ENCODE data around the gene LRMDA. TPM values are rescaled to one million over a fixed set of nuclear protein-coding genes. Genes with fewer than 3 reads are reported as not detected.
A peak's percentile ranks its signal among the peaks of the same experiment; 100 is the strongest.

Gene LRMDA
- total and polyA plus RNA-seq, 3 experiments from 2014 or later: not detected

DNA sequence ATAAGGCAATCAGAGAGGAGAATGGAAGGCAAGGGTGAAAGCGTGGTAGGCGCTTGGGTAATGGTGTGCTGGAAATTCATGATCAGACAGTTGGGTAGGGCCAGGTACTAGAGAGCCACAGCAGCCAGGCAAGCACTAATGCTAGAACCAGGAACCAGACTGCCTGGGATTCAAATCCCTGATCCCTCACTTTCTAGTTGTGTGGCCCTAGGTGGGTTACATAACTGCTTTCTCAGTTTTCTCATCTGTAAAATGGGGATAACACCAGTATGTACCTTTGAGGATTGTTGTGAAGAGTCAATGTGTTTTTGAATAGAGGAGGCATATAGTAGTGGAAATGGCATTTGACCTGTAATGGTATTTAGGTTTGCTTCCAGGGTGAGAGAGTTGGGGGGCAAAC lies 225.9 kb downstream of the LRMDA start:
- H3K36me3 Mint-ChIP-seq: no peaks in the 10 kb centered on the region
- CTCF ChIA-PET: no interaction called here

DNA sequence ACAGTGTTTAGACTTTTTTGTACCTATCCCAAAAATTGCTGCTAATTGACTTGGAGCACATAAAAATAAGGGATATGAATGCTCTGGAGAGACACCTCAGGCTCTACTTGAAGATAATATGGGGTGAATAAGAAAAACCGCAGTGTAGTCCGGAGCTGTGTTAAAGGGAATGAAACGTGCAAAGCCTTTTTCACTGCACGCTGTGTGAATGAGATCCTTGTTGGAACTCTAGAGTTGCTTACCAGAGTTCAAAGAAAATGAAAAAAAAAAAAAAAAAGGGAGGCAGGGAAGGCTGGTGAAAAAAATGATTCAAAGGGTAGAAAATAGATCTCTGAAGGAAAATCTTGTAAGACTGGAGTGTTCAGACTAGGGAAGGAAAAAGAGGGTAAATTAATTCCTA lies 226.6 kb downstream of the LRMDA start:
- no peak overlapping the region for H3K4me3 ChIP-seq (ENCODE audit: low read length)
- no peaks in the 10 kb centered on the region for H3K36me3 ChIP-seq (ENCODE audit: insufficient read depth, low read length)
- H3K9me3 ChIP-seq (ENCODE audit: low read length): no peaks in the 10 kb centered on the region
- H3K27me3 Mint-ChIP-seq: peaks cover 6 to 8% of the 10 kb centered on the region in 2 donors
- no peaks in the 10 kb centered on the region for H3K4me1 Mint-ChIP-seq
- no peaks in the 10 kb centered on the region for H3K36me3 Mint-ChIP-seq
- peak overlapping the region in 1 of 7 donors; percentile 11 for H3K4me3 Mint-ChIP-seq
- POLR2A ChIA-PET: no interaction called here
- H3K4me1 ChIP-seq (ENCODE audit: insufficient read depth, low read length): no peaks in the 10 kb centered on the region
- no peak overlapping the region for H3K27ac Mint-ChIP-seq
- H3K27ac ChIP-seq (ENCODE audit: low read depth, low read length): no peak overlapping the region
- DNase-seq: no peak
- H3K9me3 Mint-ChIP-seq: peaks cover 0 to 2% (median 0%) of the 10 kb centered on the region in 5 donors
- H3K27me3 ChIP-seq (ENCODE audit: insufficient read depth, low read length, poor library complexity, severe bottlenecking): no peaks in the 10 kb centered on the region
- CTCF ChIA-PET: no interaction called here

More for the DNA sequence above, 225.9 kb downstream of the LRMDA start:
- Mint-ChIP-seq H3K4me1 (no peaks in the 10 kb centered on the region), H3K27ac (no peak overlapping the region), H3K27me3 (peaks cover 6 to 8% of the 10 kb centered on the region in 2 donors), H3K9me3 (peaks cover 0 to 4% (median 0%) of the 10 kb centered on the region in 5 donors), H3K4me3 (no peak overlapping the region)
- Histone ChIP-seq H3K4me3 (ENCODE audit: low read length) (no peak overlapping the region), H3K27me3 (ENCODE audit: insufficient read depth, low read length, poor library complexity, severe bottlenecking) (no peaks in the 10 kb centered on the region), H3K4me1 (ENCODE audit: insufficient read depth, low read length) (no peaks in the 10 kb centered on the region), H3K36me3 (ENCODE audit: insufficient read depth, low read length) (no peaks in the 10 kb centered on the region), H3K27ac (ENCODE audit: low read depth, low read length) (no peak overlapping the region), H3K9me3 (ENCODE audit: low read length) (no peaks in the 10 kb centered on the region)
- no peak for DNase-seq
- POLR2A ChIA-PET: no interaction called here

GRCh38 chr10:75658496-75658895 lies 227.1 kb downstream of the LRMDA start:
- CTCF ChIA-PET: no interaction called here
- H3K27ac Mint-ChIP-seq: no peak overlapping the region
- POLR2A ChIA-PET: no interaction called here
- H3K27me3 Mint-ChIP-seq: peaks cover 6 to 8% of the 10 kb centered on the region in 2 donors
- H3K36me3 Mint-ChIP-seq: no peaks in the 10 kb centered on the region
- Histone ChIP-seq H3K36me3 (ENCODE audit: insufficient read depth, low read length) (no peaks in the 10 kb centered on the region), H3K4me1 (ENCODE audit: insufficient read depth, low read length) (no peaks in the 10 kb centered on the region), H3K4me3 (ENCODE audit: low read length) (no peak overlapping the region), H3K27ac (ENCODE audit: low read depth, low read length) (no peak overlapping the region), H3K27me3 (ENCODE audit: insufficient read depth, low read length, poor library complexity, severe bottlenecking) (no peaks in the 10 kb centered on the region), H3K9me3 (ENCODE audit: low read length) (no peaks in the 10 kb centered on the region)
- peak overlapping the region in 1 of 7 donors; percentile 11 for H3K4me3 Mint-ChIP-seq
- H3K9me3 Mint-ChIP-seq: peaks cover 0 to 2% (median 0%) of the 10 kb centered on the region in 5 donors
- DNase-seq: no peak
- no peaks in the 10 kb centered on the region for H3K4me1 Mint-ChIP-seq

DNA sequence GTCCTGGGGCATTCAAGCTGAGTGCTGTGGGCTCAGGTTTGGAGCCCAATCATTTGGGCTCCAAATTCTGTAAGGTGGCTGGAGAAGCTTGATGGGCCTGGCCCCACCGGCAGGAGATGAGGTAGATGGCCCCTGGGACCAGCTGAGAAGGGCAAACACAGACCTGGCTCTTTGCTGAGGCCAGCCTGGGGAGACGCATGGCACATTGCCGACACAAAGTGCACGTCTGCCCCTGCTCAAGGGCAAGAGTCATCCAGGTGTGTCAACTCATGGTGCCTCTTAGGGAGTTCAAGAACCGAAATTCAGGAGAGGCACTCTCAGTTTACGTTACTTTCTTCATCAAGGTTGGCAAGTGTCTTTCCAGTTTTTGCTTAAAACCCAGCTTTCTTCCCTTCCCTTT lies 227.5 kb downstream of the LRMDA start:
- Mint-ChIP-seq H3K36me3 (no peaks in the 10 kb centered on the region), H3K4me1 (no peaks in the 10 kb centered on the region), H3K27ac (no peak overlapping the region), H3K4me3 (no peak overlapping the region), H3K9me3 (peaks cover 0 to 2% (median 0%) of the 10 kb centered on the region in 5 donors), H3K27me3 (peaks cover 6 to 8% of the 10 kb centered on the region in 2 donors)
- CTCF ChIA-PET: no interaction called here
- Histone ChIP-seq H3K4me1 (ENCODE audit: insufficient read depth, low read length) (no peaks in the 10 kb centered on the region), H3K36me3 (ENCODE audit: insufficient read depth, low read length) (no peaks in the 10 kb centered on the region), H3K27ac (ENCODE audit: low read depth, low read length) (no peak overlapping the region), H3K27me3 (ENCODE audit: insufficient read depth, low read length, poor library complexity, severe bottlenecking) (no peaks in the 10 kb centered on the region), H3K4me3 (ENCODE audit: low read length) (no peak overlapping the region), H3K9me3 (ENCODE audit: low read length) (no peaks in the 10 kb centered on the region)
- no peak for DNase-seq
- POLR2A ChIA-PET: no interaction called here

DNA sequence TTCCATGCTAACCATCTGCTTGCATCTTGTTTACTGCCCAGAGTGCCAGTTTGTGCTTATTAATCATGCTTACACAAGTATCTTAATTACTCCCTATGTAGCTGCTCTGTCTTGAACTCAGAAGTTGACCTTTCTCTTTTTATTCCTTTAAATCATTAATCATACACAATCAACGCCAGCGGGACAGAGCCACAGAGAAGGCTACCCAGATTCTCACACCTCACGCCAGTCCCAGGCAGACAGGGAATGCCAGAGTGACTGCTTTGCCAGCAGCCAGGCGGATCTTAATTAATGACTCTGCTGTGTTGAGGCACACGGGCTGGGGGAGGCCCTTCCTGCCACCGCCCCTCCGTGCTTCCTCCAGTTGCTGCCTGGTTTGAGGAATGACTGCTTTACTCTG lies 229.4 kb downstream of the LRMDA start:
- POLR2A ChIA-PET: no interaction called here
- H3K4me1 ChIP-seq (ENCODE audit: insufficient read depth, low read length): no peaks in the 10 kb centered on the region
- H3K27ac ChIP-seq (ENCODE audit: low read depth, low read length): no peak overlapping the region

DNA sequence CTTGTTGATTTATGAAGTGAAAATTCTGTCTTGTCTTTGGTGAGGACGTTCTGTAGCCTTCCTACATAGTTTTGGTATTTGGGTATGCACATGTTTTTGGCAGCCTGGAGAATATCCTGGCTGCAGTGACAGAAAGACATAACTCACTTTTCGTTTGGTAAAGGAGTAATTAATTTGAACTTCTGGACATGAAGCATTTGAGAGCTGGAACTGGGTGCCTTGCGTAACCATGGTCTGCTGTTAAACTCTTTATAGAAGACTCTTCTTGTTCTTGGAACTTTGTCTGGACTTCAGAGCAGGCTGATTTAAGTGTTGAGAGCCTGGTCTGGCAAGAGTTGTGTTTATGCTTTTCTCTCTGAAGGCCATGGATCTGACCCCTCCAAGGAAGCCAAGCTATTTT lies 231.3 kb downstream of the LRMDA start:
- POLR2A ChIA-PET: no interaction called here

More for the DNA sequence above, 229.4 kb downstream of the LRMDA start:
- Mint-ChIP-seq H3K9me3 (peaks cover 0 to 1% (median 0%) of the 10 kb centered on the region in 5 donors), H3K27ac (no peak overlapping the region), H3K4me1 (no peaks in the 10 kb centered on the region), H3K27me3 (peaks cover 6 to 8% of the 10 kb centered on the region in 2 donors), H3K4me3 (no peak overlapping the region), H3K36me3 (no peaks in the 10 kb centered on the region)
- DNase-seq: no peak
- CTCF ChIA-PET: no interaction called here
- Histone ChIP-seq H3K4me3 (ENCODE audit: low read length) (no peak overlapping the region), H3K9me3 (ENCODE audit: low read length) (no peaks in the 10 kb centered on the region), H3K27me3 (ENCODE audit: insufficient read depth, low read length, poor library complexity, severe bottlenecking) (no peaks in the 10 kb centered on the region), H3K36me3 (ENCODE audit: insufficient read depth, low read length) (no peaks in the 10 kb centered on the region)

DNA sequence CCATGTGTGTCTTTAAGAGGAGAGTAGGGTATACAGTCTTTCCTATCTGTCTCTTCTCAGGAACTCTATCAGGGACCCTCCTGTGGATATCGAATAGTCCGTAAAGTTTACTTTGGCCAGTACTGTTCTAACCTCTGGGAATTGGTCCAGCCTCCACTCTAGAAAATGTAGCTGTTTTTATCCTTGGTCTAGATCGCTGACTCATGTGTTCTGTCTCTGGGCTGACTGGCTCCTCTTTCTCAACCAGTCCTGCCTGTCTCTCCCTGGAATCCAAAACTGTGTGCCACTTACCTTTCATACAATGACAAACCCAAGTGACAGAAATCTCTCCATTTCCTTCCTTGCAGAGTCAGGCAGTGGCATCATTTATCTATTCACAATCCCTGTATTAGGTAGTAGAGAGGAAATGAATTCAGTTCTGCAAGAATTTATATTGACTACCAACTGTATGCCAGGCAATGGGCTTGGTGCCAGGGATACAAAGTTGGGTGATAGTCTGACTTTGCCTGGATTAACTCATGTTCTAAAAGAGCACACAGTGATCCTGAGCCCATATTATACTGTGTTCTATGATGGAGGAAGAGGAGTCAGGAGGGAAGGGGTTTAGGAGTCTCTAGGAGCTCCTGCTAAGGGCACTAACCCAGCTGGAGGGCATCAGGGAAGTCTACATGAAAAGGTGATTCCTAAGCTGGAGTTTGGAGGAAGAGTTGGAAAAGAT lies 232.7 kb downstream of the LRMDA start:
- no peaks in the 10 kb centered on the region for H3K27me3 ChIP-seq (ENCODE audit: insufficient read depth, low read length, poor library complexity, severe bottlenecking)
- no peaks in the 10 kb centered on the region for H3K9me3 ChIP-seq (ENCODE audit: low read length)
- DNase-seq: no peak
- H3K27me3 Mint-ChIP-seq: peaks cover 0 to 8% of the 10 kb centered on the region in 2 donors
- no peak overlapping the region for H3K4me3 ChIP-seq (ENCODE audit: low read length)
- no peaks in the 10 kb centered on the region for H3K4me1 ChIP-seq (ENCODE audit: insufficient read depth, low read length)
- H3K4me3 Mint-ChIP-seq: no peak overlapping the region
- peak overlapping the region in 1 of 8 donors; percentile 5 for H3K27ac Mint-ChIP-seq
- H3K36me3 ChIP-seq (ENCODE audit: insufficient read depth, low read length): no peaks in the 10 kb centered on the region
- ChIA-PET CTCF (no interaction called here), POLR2A (no interaction called here)
- H3K4me1 Mint-ChIP-seq: no peaks in the 10 kb centered on the region
- H3K9me3 Mint-ChIP-seq: no peaks in the 10 kb centered on the region
- no peak overlapping the region for H3K27ac ChIP-seq (ENCODE audit: low read depth, low read length)
- H3K36me3 Mint-ChIP-seq: no peaks in the 10 kb centered on the region

More for the DNA sequence above, 231.3 kb downstream of the LRMDA start:
- no peaks in the 10 kb centered on the region for H3K9me3 Mint-ChIP-seq
- H3K27me3 Mint-ChIP-seq: peaks cover 0 to 8% of the 10 kb centered on the region in 2 donors
- H3K36me3 Mint-ChIP-seq: no peaks in the 10 kb centered on the region
- no peak overlapping the region for H3K4me3 ChIP-seq (ENCODE audit: low read length)
- H3K4me3 Mint-ChIP-seq: no peak overlapping the region
- CTCF ChIA-PET: interaction anchor here (0.6 kb wide), 1 partner anchor 37 kb away, joined by 3 read pairs; no protein-coding TSS in a partner anchor
- H3K9me3 ChIP-seq (ENCODE audit: low read length): no peaks in the 10 kb centered on the region
- no peaks in the 10 kb centered on the region for H3K4me1 ChIP-seq (ENCODE audit: insufficient read depth, low read length)
- H3K4me1 Mint-ChIP-seq: no peaks in the 10 kb centered on the region
- no peaks in the 10 kb centered on the region for H3K36me3 ChIP-seq (ENCODE audit: insufficient read depth, low read length)
- no peak overlapping the region for H3K27ac ChIP-seq (ENCODE audit: low read depth, low read length)
- DNase-seq: no peak
- H3K27me3 ChIP-seq (ENCODE audit: insufficient read depth, low read length, poor library complexity, severe bottlenecking): no peaks in the 10 kb centered on the region
- H3K27ac Mint-ChIP-seq: no peak overlapping the region

DNA sequence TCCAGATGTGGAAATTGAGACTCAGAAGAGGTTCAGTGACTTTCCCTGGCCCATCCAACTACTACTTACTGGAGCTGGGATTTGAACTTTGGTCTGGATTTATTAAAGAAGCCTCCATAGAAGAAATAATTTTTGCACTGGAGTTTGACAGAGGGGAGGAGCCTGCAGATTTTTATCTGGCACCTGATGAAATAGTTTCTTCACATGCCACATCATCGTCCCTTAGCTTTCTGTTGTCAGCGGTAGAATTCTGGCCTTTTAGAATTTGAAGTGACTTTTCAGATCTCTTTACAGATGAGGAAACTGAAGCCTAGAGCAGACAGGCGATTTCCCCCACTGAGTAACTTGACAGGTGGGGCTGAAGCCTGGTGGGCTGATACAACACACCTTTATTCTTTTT lies 233.5 kb downstream of the LRMDA start:
- Mint-ChIP-seq H3K36me3 (no peaks in the 10 kb centered on the region), H3K9me3 (no peaks in the 10 kb centered on the region), H3K4me1 (no peaks in the 10 kb centered on the region), H3K4me3 (no peak overlapping the region), H3K27ac (no peak overlapping the region), H3K27me3 (peaks cover 0 to 8% of the 10 kb centered on the region in 2 donors)
- H3K36me3 ChIP-seq (ENCODE audit: insufficient read depth, low read length): no peaks in the 10 kb centered on the region
- H3K4me3 ChIP-seq (ENCODE audit: low read length): no peak overlapping the region
- CTCF ChIA-PET: no interaction called here
- no peak for DNase-seq
- H3K9me3 ChIP-seq (ENCODE audit: low read length): no peaks in the 10 kb centered on the region
- POLR2A ChIA-PET: no interaction called here
- H3K27me3 ChIP-seq (ENCODE audit: insufficient read depth, low read length, poor library complexity, severe bottlenecking): no peaks in the 10 kb centered on the region
- H3K4me1 ChIP-seq (ENCODE audit: insufficient read depth, low read length): no peaks in the 10 kb centered on the region
- no peak overlapping the region for H3K27ac ChIP-seq (ENCODE audit: low read depth, low read length)

Data from CD8-positive, alpha-beta memory T cell (primary cell).